Right ventricle myocardium inferior (tissue), 1 donor: ENCODE data around the gene GLYR1. TPM values are rescaled to one million over a fixed set of nuclear protein-coding genes. Genes with fewer than 3 reads are reported as not detected.
"Not testable (repeated sequence)": the region's sequence is repeated elsewhere in the genome, so short reads cannot be mapped to it uniquely, and the experiment has no call there.

Experiments used
- ATAC-seq: fragments of 200-7000 bp; cut with Tn5 transposase; one replicate; pipeline ENCODE4 v1.9.1; 2020; ENCODE audit warnings: mild to moderate bottlenecking, moderate library complexity
- DNase-seq: peaks from one replicate; pipeline ENCODE4 v3.0.0; 2021; ENCODE audit errors: missing footprints
- intact Hi-C: fragments of 100-400 bp; cut with DNase I; formaldehyde crosslinking; loops from one replicate; pipeline ENCODE4 v1.11.0; 2022
- total RNA-seq: library from RNA; stranded (reverse); fragmentation: NEBNext Ultra II Directional; extraction: Animal tissue kit (Norgen Biotek cat#: 25700); gene quantifications from one replicate; pipeline ENCODE4 v1.2.1, GENCODE V29; 2021
- donor health status: DM: no; HTN: yes; CAD: no; lungs with severe emphysema.

GLYR1 gene
- total RNA-seq, 1 donor from 2014 or later = 88.8 TPM

DNA sequence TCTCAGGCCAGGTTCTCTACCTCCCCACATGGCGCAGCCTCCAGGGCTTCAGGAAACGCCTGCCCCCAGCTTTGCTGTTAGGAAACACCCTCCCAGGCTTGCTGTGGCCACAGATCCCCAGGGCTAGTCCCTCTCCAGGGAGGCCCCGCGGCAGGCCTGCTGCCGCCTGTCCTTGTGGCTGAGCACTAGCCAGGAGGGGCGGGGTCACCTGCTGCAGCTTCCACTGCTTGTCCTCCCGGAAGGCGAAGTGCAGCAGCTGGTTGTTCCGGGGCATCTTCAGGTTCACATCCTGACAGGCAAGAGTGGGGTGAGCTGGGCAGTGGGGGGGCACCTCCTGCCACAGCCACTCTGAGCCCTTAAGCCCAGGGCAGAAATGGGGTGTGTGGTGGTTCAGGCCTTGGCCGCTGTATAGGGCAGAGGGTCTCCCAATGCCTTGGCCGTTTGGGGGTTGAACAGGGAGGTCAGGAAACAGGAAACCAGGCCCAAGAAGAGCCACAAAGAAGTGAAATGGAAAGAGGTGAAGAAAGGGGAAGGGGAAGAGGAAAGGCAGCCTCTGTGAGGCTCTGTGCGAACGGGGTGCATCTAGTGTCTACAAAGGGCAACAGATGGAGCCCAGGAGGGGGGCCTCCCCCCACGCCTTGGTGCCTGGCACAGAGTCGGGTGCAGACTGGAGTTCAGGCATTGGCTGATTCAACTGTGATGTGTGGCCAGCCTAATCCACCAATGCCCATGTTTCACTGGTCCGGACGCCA lies 46.6 kb downstream of the GLYR1 start:
- peak; percentile 80 for DNase-seq
- no peak for ATAC-seq
- intact Hi-C loops = loop anchor here (5.0 to 10.0 kb wide), 4 partner anchors 47 to 294 kb away; partner anchors contain the start of genes ANKS3, DNAAF8, EEF2KMT and GLYR1

GRCh38 chr16:4799171-4799855 lies 47.8 kb downstream of the GLYR1 start:
- no peak for ATAC-seq
- peak; percentile 63 for DNase-seq
- intact Hi-C loops = no loop called here

- ATAC-seq (no peak), DNase-seq (peak; percentile 51)
- intact Hi-C loops = no loop called here
Observed at GRCh38 chr16:4798456-4798855, 48.6 kb downstream of the GLYR1 start.

DNA sequence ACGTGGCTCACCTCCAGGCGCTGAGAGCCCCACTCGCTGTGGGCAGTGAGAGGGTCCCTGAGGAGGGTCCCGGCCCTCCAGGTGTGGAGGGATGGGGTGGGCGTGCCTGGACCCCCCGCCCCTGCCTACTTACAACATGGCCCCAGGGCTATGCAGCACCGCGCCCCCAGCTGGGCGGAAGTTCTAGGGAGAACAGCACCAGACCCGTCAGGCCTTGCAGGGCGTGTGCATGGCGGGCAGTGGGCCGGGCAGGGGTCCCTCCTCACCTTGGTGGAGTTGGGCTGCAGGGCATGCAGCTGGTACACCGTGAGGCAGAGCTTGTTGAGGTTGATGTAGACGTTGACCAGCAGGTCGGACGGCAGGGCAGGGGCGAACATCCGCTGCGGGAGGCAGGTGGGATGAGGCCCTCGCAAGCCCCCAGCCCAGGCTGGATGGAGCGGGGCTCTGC lies 49.3 kb downstream of the GLYR1 start:
- peak; percentile 61 for DNase-seq
- intact Hi-C loops = no loop called here

GRCh38 chr16:4796982-4797804 lies 49.9 kb downstream of the GLYR1 start:
- DNase-seq = peak; percentile 51
- intact Hi-C loops = no loop called here
- no peak for ATAC-seq

More for the DNA sequence above, 49.3 kb downstream of the GLYR1 start:
- no peak for ATAC-seq

DNA sequence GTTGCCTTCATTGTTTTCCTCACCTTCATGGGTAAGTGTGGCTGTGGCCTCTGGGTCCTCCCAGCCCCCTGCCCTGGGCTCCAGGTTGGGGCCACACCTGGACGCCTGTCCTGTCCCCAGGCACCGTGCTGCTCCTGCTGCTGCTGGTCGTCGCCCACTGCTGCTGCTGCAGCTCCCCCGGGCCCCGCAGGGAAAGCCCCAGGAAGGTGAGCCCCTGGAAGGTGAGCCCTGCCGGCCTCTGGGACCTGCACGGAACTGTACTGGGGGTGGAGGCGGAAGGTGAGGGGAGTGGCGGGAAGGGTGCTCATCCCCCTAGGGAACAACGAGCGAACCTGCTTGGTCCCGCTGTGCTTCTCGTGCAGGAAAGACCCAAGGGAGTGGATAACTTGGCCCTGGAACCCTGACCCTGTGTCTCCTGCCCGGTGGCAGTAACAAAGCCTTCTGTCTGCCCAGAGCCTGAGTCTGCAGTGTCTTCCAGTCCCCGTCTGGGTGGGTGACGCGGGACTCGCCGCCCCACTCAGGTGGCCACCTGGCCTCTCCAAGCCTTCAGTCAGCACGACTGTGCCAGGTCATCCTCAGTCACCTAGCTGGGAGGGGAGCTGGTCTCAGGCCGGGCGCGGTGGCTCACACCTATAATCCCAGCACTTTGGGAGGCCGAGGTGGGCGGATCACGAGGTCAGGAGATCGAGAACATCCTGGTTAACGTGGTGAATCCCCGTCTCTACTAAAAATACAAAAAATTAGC lies 51.1 kb downstream of the GLYR1 start:
- intact Hi-C loops = no loop called here
- DNase-seq (no peak), ATAC-seq (no peak)

- no peak for DNase-seq
- intact Hi-C loops = no loop called here
- no peak for ATAC-seq
Observed at GRCh38 chr16:4795181-4795827, 51.8 kb downstream of the GLYR1 start, which contains the start of gene SMIM22. SMIM22 (plus strand) TSS chr16:4795369; CDS start chr16:4795735, 366 bp downstream.

DNA sequence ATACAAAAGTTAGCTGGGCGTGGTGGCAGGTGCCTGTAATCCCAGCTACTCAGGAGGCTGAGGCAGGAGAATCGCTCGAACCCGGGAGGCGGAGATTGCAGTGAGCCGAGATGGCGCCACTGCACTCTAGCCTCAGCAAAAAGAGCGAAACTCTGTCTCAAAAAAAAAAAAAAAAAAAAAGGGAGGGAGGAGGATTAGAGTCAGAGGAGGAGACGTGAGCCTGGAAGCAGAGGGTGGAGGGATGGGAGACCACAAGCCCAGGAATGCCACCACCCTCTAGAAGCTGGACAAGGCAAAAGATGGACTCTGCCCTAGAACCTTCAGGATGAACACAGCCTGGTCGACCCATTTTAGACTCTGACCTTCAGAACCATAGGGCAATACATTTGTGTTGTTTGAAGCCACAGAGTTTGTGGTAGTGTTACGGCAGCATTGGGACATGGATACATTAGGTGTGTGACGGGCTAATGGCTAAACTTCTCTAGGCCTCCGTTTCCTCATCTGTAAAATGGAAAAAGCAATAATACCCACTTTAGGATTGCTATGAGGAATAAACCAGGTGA lies 54.1 kb downstream of the GLYR1 start:
- intact Hi-C loops = no loop called here
- ATAC-seq (no peak), DNase-seq (no peak)

- ATAC-seq (no peak), DNase-seq (no peak)
- intact Hi-C loops = no loop called here
Observed at GRCh38 chr16:4790871-4791270, 56.2 kb downstream of the GLYR1 start.

DNA sequence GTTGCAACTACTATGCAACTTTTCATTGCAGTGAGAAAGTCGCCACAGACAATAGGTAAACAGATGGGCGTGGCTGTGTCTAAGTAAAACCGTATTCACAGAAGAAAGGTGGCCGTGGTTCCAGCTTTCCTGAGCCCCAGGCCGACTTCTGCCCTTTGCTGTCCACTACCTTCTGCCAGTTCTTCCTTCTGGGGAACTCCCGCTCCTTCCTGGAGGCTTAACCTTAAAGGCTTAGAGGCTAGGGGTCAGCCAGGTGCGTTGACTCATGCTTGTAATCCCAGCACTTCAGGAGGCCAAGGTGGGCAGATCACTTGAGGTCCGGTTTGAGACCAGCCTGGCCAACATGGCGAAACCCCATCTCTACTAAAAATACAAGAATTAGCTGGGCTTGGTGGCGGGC lies 56.8 kb downstream of the GLYR1 start:
- ATAC-seq (no peak), DNase-seq (no peak)
- intact Hi-C loops = no loop called here

DNA sequence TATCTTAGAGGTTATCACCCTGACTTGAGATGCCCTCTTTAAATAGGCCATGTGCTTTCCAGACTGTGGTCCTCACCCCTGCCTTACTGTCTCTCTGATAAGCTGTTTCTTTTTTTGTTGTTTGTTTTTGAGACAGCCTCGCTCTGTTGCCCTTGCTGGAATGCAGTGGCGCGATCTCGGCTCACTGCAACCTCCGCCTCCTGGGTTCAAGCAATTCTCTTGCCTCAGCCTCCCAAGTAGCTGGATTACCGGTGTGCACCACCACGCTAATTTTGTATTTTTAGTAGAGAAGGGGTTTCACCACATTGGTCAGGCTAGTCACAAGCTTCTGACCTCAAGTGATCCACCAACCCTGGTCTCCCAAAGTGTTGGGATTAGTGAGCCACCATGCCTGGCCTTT lies 58.2 kb downstream of the GLYR1 start:
- DNase-seq = no peak
- ATAC-seq = no peak
- intact Hi-C loops = no loop called here

GRCh38 chr16:4788489-4788889 lies 58.6 kb downstream of the GLYR1 start:
- intact Hi-C loops = no loop called here
- DNase-seq = no peak
- ATAC-seq = no peak

DNA sequence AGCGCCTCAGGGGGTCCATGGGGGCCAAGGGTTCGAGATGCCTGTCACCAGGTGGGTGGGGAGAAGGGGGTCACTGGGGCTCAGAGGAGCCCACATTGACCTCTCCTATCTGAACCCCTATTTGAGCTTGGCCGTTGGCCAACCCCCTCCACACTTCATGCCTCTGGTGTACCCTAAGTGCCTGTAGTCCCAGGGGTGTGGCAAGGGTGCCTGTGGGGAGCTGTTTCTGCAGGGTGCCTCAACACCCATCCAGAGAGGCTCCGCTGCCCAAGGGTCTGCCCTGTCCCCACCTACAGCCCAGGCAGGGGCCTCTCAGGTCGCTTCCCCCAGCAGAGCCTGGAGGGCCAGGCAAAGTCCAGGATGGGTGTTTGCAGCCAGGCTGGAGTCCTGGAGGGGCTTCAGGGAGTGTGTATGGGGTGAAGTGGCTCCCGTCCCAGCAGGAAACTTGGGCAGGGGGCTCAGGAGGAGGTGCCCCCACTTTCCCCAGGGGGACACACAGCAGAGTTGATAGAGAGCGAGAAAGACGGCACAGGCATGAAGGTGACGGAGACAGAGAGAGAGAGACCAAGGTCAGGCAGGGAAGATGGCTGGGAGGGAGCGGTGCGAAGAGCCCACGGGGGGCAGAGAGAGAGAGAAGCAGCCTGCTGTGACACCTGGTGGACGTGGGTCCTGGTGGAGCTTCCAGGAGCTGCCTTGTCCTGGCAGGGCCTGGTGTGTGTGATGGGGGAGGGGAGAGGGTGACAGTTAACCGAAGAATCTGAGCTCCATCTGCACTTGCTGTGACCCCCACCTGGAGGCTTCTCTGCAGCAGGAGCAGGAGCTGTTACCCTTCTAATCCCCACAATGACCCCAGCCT lies 59.2 kb downstream of the GLYR1 start, which contains the start of gene SEPTIN12:
SEPTIN12 (minus strand) TSS at position 719 of the 856 bp plus-strand sequence; CDS start at position 19, 700 bp downstream.
- intact Hi-C loops = no loop called here
- DNase-seq = no peak
- ATAC-seq = no peak

DNA sequence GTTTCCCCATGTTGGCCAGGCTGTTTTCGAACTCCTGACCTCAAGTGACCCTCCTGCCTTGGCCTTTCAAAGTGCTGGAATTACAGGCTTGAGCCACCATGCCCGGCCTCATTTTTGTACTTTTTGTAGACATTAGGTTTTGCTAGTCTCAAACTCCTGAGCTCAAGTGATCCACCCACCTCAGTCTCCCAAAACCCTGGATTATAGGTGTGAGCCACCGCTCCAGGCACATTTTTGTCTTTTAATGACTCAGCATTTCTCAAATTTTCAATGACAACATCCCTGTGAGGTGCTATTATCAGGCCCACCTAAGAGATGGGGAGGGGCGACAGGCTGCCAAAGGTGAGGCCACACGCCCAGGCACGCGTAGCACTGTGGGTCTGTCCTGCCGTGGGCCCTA lies 60.0 kb downstream of the GLYR1 start:
- no peak for ATAC-seq
- no peak for DNase-seq
- intact Hi-C loops = no loop called here

DNA sequence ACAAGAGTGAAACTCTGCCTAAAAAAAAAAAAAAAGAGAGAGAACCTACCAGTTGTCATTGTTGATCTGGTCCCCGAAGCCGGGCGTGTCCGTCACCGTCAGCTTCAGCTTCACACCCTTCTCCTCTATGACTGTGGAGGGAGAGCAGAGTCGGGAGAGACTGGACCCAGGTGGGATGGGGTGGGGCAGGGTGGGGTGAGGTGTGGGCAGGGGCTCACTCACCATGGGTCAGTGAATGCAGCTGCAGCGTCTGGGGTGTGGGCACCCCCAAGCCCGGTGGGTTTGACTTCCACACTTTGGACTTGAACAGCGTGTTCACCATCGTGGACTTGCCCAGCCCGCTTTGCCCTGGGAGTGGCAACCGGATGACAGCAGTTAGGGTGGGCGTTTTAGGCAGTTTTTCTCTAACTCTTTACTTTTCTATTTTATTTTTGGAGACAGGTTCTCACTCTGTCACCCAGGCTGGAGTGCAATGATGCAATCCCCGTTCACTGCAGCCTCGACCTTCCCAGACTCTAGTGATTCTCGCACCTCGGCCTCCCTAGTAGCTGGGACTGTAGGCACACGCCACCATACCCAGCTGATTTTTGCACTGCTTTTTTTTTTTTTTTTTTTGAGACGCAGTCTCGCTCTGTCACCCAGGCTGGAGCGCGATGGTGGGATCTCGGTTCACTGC lies 61.2 kb downstream of the GLYR1 start:
- ATAC-seq (no peak), DNase-seq (no peak)
- intact Hi-C loops = no loop called here

DNA sequence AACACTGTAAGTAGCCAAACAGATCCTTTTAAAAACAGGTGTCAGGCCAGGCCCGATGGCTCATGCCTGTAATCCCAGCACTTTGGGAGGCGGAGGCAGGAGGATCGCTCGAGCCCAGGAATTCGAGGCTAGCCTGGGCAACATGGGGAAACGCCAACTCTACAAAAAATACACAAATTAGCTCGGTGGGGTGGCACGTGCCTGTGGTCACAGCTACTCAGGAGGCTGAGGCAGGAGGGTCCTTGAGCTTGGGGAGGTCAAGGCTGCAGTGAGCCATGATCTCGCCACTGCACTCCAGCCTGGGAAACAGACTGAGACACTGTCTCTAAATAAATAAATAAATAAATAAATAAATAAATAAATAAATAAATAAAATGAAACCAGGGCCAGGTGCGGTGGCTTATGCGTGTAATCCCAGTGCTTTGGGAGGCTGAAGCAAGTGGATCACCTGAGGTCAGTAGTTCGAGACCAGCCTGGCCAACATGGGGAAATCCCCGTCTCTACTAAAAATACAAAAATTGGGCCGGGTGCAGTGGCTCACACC lies 62.6 kb downstream of the GLYR1 start:
- intact Hi-C loops, ATAC-seq, DNase-seq: not testable (repeated sequence)
